Lower lobe of right lung (tissue), 2 donors: Measurements from ENCODE around the gene FLOT2. TPM values are rescaled to one million over a fixed set of nuclear protein-coding genes. Genes with fewer than 3 reads are reported as not detected.
"Not testable (repeated sequence)": the region's sequence is repeated elsewhere in the genome, so short reads cannot be mapped to it uniquely, and the experiment has no call there.

Experiments
- ATAC-seq, 2 donors: fragments of 200-7000 bp; cut with Tn5 transposase; one replicate each; pipeline ENCODE4 v1.9.1; 2020 to 2022; ENCODE audit warnings: mild to moderate bottlenecking in 2 of 2, moderate library complexity in 2 of 2
- DNase-seq: peaks from one replicate; pipeline ENCODE4 v3.0.0-alpha.2; 2020
- H3K27ac ChIP-seq: fragments of 200-600 bp; one replicate; pipeline ENCODE4 v1.8.0; 2022
- H3K27me3 ChIP-seq: fragments of 200-600 bp; one replicate; pipeline ENCODE4 v1.8.0; 2022; ENCODE audit warnings: low read depth
- H3K36me3 ChIP-seq: fragments of 200-600 bp; one replicate; pipeline ENCODE4 v1.8.0; 2022; ENCODE audit warnings: mild to moderate bottlenecking
- H3K4me1 ChIP-seq: fragments of 200-600 bp; one replicate; pipeline ENCODE4 v1.8.0; 2022
- H3K4me3 ChIP-seq: fragments of 200-600 bp; one replicate; pipeline ENCODE4 v1.8.0; 2022; ENCODE audit warnings: mild to moderate bottlenecking
- H3K9me3 ChIP-seq: fragments of 200-600 bp; one replicate; pipeline ENCODE4 v1.8.0; 2022
- CTCF ChIP-seq: fragments of 200-600 bp; IDR thresholded peaks from one replicate; pipeline ENCODE4 v1.8.0; 2022; ENCODE audit warnings: antibody characterized with exemption, mild to moderate bottlenecking
- intact Hi-C: fragments of 100-400 bp; cut with DNase I; formaldehyde crosslinking; loops from one replicate; pipeline ENCODE4 v1.11.0; 2022
- total RNA-seq: library from RNA; stranded (reverse); fragmentation: NEBNext Ultra II Directional; extraction: Animal tissue kit (Norgen Biotek cat#: 25700); gene quantifications from one replicate; pipeline ENCODE4 v1.2.1, GENCODE V29; 2021
- donor health status: DM: no; HTN: yes; CAD: no; lungs with severe emphysema.

FLOT2 gene
- total RNA-seq, 1 donor from 2014 or later: 170 TPM

- no peak overlapping the region for H3K4me3 ChIP-seq
- H3K27ac ChIP-seq: no peak overlapping the region
- no peaks in the 10 kb centered on the region for H3K4me1 ChIP-seq
- ATAC-seq (no peak), DNase-seq (no peak)
- no peaks in the 10 kb centered on the region for H3K27me3 ChIP-seq
- intact Hi-C loops: no loop called here
- peaks cover 73% of the 10 kb centered on the region for H3K36me3 ChIP-seq
- no peaks in the 10 kb centered on the region for H3K9me3 ChIP-seq
- no peak for TF ChIP-seq CTCF
Measured at GRCh38 chr17:28879886-28880571, 17.5 kb downstream of the FLOT2 start.

GRCh38 chr17:28878981-28879380, 18.6 kb downstream of the FLOT2 start:
- Histone ChIP-seq H3K27me3 (no peaks in the 10 kb centered on the region), H3K4me3 (no peak overlapping the region), H3K4me1 (no peaks in the 10 kb centered on the region), H3K9me3 (no peaks in the 10 kb centered on the region), H3K27ac (no peak overlapping the region), H3K36me3 (peaks cover 63% of the 10 kb centered on the region)
- DNase-seq (no peak), ATAC-seq (peak in 1 of 2 donors; percentile 50)
- no peak for TF ChIP-seq CTCF
- intact Hi-C loops: no loop called here

- H3K36me3 ChIP-seq: peaks cover 57% of the 10 kb centered on the region
- no peaks in the 10 kb centered on the region for H3K9me3 ChIP-seq
- H3K4me3 ChIP-seq: no peak overlapping the region
- H3K27ac ChIP-seq: no peak overlapping the region
- intact Hi-C loops: no loop called here
- no peaks in the 10 kb centered on the region for H3K4me1 ChIP-seq
- TF ChIP-seq CTCF: no peak
- no peak for DNase-seq
- no peak for ATAC-seq
- no peaks in the 10 kb centered on the region for H3K27me3 ChIP-seq
Measured at GRCh38 chr17:28878158-28878910, 19.2 kb downstream of the FLOT2 start.

- H3K27me3 ChIP-seq, H3K9me3 ChIP-seq, intact Hi-C loops, H3K4me1 ChIP-seq, DNase-seq, H3K4me3 ChIP-seq, ATAC-seq, H3K27ac ChIP-seq: not testable (repeated sequence)
- H3K36me3 ChIP-seq: peaks cover 45% of the 10 kb centered on the region
Measured at GRCh38 chr17:28877150-28877711, 20.3 kb downstream of the FLOT2 start.

- Histone ChIP-seq H3K4me3 (no peak overlapping the region), H3K27ac (no peak overlapping the region), H3K9me3 (no peaks in the 10 kb centered on the region), H3K4me1 (no peaks in the 10 kb centered on the region), H3K36me3 (peaks cover 33% of the 10 kb centered on the region), H3K27me3 (no peaks in the 10 kb centered on the region)
- TF ChIP-seq CTCF: no peak
- intact Hi-C loops: no loop called here
- ATAC-seq: no peak
- no peak for DNase-seq
Measured at GRCh38 chr17:28875848-28876550, 21.5 kb downstream of the FLOT2 start.
